GM21825 (cell line): ENCODE measurements around the gene ZNF117.
A peak's percentile ranks its signal among the peaks of the same experiment; 100 is the strongest.
"Not testable (repeated sequence)": the region's sequence is repeated elsewhere in the genome, so short reads cannot be mapped to it uniquely, and the experiment has no call there.

ENCODE experiments used
- ATAC-seq: cut with Tn5 transposase; IDR thresholded peaks from one replicate; pipeline ENCODE4 v1.9.1; 2021; ENCODE audit warnings: mild to moderate bottlenecking, moderate library complexity; ENCODE audit not compliant: unreplicated experiment

The ZNF117 gene

GRCh38 chr7:64990936-64991335, at the start of gene ZNF117:
Gene ZNF117 (minus strand): TSS chr7:64991036.
- ATAC-seq, result no peak

GRCh38 chr7:65038767-65039166, 47.9 kb upstream of the ZNF117 start:
- peak; percentile 8 for ATAC-seq

GRCh38 chr7:65037740-65038688, 47.2 kb upstream of the ZNF117 start:
- ATAC-seq, result peak; percentile 87

- not testable (repeated sequence) for ATAC-seq
Observed at GRCh38 chr7:65036526-65036925, 45.7 kb upstream of the ZNF117 start.

- not testable (repeated sequence) for ATAC-seq
Observed at GRCh38 chr7:65035469-65035868, 44.6 kb upstream of the ZNF117 start.

GRCh38 chr7:65034120-65034782, 43.4 kb upstream of the ZNF117 start:
- not testable (repeated sequence) for ATAC-seq

GRCh38 chr7:65033391-65033790, 42.6 kb upstream of the ZNF117 start:
- not testable (repeated sequence) for ATAC-seq

GRCh38 chr7:65025023-65025422, 34.2 kb upstream of the ZNF117 start:
- ATAC-seq, result not testable (repeated sequence)

GRCh38 chr7:65020978-65021377, 30.1 kb upstream of the ZNF117 start:
- not testable (repeated sequence) for ATAC-seq

GRCh38 chr7:65009881-65010280, 19.0 kb upstream of the ZNF117 start:
- not testable (repeated sequence) for ATAC-seq

GRCh38 chr7:65009394-65009793, 18.6 kb upstream of the ZNF117 start:
- ATAC-seq, result not testable (repeated sequence)

- not testable (repeated sequence) for ATAC-seq
Observed at GRCh38 chr7:65007036-65007435, 16.2 kb upstream of the ZNF117 start.

GRCh38 chr7:65006094-65006992, 15.5 kb upstream of the ZNF117 start, which contains the start of gene ERV3-1:
Gene ERV3-1 (minus strand): TSS chr7:65006687. CDS start chr7:64993026, 13,661 bp downstream.
- peak; percentile 100 for ATAC-seq

GRCh38 chr7:65004575-65004974, 13.7 kb upstream of the ZNF117 start:
- no peak for ATAC-seq

- ATAC-seq, result no peak
Observed at GRCh38 chr7:65002972-65003585, 12.2 kb upstream of the ZNF117 start.

GRCh38 chr7:65001291-65001814, 10.5 kb upstream of the ZNF117 start:
- ATAC-seq, result no peak

GRCh38 chr7:64999165-65000004, 8.5 kb upstream of the ZNF117 start:
- ATAC-seq, result peak; percentile 61

- ATAC-seq, result no peak
Observed at GRCh38 chr7:64998865-64999164, 8.0 kb upstream of the ZNF117 start.

GRCh38 chr7:64997927-64998391, 7.1 kb upstream of the ZNF117 start:
- no peak for ATAC-seq
